ENCODE results near the gene PRRX2.
A peak's percentile ranks its signal among the peaks of the same experiment; 100 is the strongest.

The PRRX2 gene

DNA sequence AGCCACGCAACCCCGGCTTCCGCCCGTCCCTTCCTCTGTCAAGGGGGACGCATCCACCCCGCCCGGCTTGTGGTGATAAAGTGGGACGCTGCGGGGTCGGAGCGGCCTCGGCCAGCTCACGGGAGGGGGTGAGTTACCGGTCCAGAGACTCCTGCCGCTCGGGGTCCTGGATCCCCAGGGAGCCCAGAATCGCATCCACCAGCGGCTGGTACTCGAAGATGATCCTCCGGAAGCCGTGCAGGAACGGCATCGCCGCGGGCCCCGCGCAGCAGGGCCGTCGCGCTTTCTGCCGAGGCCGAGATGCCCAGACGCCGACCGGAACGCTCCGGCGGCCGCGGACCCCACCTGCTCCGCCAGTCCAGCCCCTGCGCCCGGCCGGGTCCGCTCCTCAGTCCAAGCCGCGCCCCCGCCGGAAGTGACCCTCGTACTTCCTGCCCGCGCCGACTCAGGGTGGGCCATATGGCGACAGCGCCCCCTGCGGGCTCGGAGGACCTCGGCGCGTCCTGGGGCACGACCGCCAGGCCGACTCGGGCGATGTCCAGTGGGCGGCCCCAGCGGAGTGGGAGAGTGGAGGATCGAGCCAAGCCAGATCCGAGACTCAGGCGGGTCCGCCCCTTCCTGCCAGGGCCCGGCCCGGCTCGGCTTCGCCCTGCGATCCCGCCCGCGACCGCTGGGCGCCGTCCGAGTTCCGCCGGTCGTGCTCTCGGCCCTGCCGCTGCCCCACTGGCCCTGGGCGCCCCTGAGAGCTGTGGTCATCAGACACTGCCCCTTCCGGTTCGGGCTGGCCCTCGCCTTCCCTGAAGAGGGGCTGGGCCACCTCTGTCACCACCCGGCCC is 23.5 kb upstream of the PRRX2 start, which contains the start of gene ASB6:
ASB6 (minus strand) TSS at position 402 of the 836 bp plus-strand sequence; CDS start at position 250, 152 bp downstream.
- Histone ChIP-seq H4K20me1 (ENCODE audit: insufficient read depth, low read length) (no peaks in the 10 kb centered on the region), H3K4me3 (ENCODE audit: low read depth, low read length, poor library complexity, severe bottlenecking) (peak within 1 kb of the TSS; percentile 98), H3K9me2 (ENCODE audit: low read depth, low read length) (no peaks in the 10 kb centered on the region), H3K4me1 (ENCODE audit: insufficient read depth, low read length, severe bottlenecking) (peaks cover 18% of the 10 kb centered on the region), H3K4me2 (ENCODE audit: low read length) (peak within 1 kb of the TSS; percentile 78), H3K27ac (ENCODE audit: low read depth, low read length, poor library complexity, severe bottlenecking) (no peak within 1 kb of the TSS), H3K9me3 (ENCODE audit: low read length) (no peaks in the 10 kb centered on the region), H3K79me2 (ENCODE audit: insufficient read depth, low read length) (no peaks in the 10 kb centered on the region), H3K9ac (ENCODE audit: low read length) (peak within 1 kb of the TSS; percentile 87), H3K27me3 (ENCODE audit: insufficient read depth, low read length) (no peaks in the 10 kb centered on the region), H2AFZ (ENCODE audit: low read length) (peak within 1 kb of the TSS; percentile 21; the same call in 1 of the 2 replicates), H3F3A (ENCODE audit: insufficient read depth, low read length) (no peaks in the 10 kb centered on the region), H3K36me3 (ENCODE audit: insufficient read depth, low read length) (peaks cover 25% of the 10 kb centered on the region)
- no peak for TF ChIP-seq EZH2 (IDR thresholded peaks at IDR 0.05; ENCODE audit: borderline replicate concordance, low read length)
- TF ChIP-seq, protein P1, sequence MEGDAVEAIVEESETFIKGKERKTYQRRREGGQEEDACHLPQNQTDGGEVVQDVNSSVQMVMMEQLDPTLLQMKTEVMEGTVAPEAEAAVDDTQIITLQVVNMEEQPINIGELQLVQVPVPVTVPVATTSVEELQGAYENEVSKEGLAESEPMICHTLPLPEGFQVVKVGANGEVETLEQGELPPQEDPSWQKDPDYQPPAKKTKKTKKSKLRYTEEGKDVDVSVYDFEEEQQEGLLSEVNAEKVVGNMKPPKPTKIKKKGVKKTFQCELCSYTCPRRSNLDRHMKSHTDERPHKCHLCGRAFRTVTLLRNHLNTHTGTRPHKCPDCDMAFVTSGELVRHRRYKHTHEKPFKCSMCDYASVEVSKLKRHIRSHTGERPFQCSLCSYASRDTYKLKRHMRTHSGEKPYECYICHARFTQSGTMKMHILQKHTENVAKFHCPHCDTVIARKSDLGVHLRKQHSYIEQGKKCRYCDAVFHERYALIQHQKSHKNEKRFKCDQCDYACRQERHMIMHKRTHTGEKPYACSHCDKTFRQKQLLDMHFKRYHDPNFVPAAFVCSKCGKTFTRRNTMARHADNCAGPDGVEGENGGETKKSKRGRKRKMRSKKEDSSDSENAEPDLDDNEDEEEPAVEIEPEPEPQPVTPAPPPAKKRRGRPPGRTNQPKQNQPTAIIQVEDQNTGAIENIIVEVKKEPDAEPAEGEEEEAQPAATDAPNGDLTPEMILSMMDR (IDR thresholded peaks at IDR 0.05; ENCODE audit: low read length): peak; percentile 99

GRCh38 chr9:129643706-129644105 is 21.7 kb upstream of the PRRX2 start:
- Histone ChIP-seq H2AFZ (ENCODE audit: low read length) (no peak overlapping the region), H3F3A (ENCODE audit: insufficient read depth, low read length) (no peaks in the 10 kb centered on the region), H3K9me3 (ENCODE audit: low read length) (no peaks in the 10 kb centered on the region), H3K27me3 (ENCODE audit: insufficient read depth, low read length) (no peaks in the 10 kb centered on the region), H3K4me2 (ENCODE audit: low read length) (no peak overlapping the region), H3K4me1 (ENCODE audit: insufficient read depth, low read length, severe bottlenecking) (peaks cover 18% of the 10 kb centered on the region), H3K4me3 (ENCODE audit: low read depth, low read length, poor library complexity, severe bottlenecking) (no peak overlapping the region), H3K27ac (ENCODE audit: low read depth, low read length, poor library complexity, severe bottlenecking) (no peak overlapping the region), H4K20me1 (ENCODE audit: insufficient read depth, low read length) (no peaks in the 10 kb centered on the region), H3K36me3 (ENCODE audit: insufficient read depth, low read length) (peaks cover 7% of the 10 kb centered on the region; the same call in 1 of the 2 replicates), H3K9me2 (ENCODE audit: low read depth, low read length) (no peaks in the 10 kb centered on the region), H3K9ac (ENCODE audit: low read length) (no peak overlapping the region), H3K79me2 (ENCODE audit: insufficient read depth, low read length) (no peaks in the 10 kb centered on the region)
- TF ChIP-seq, protein P1 (IDR thresholded peaks at IDR 0.05; ENCODE audit: low read length): no peak
- no peak for TF ChIP-seq EZH2 (IDR thresholded peaks at IDR 0.05; ENCODE audit: borderline replicate concordance, low read length)

GRCh38 chr9:129644365-129644764 is 21.1 kb upstream of the PRRX2 start:
- TF ChIP-seq, protein P1 (IDR thresholded peaks at IDR 0.05; ENCODE audit: low read length): no peak
- TF ChIP-seq EZH2 (IDR thresholded peaks at IDR 0.05; ENCODE audit: borderline replicate concordance, low read length): no peak
- no peak overlapping the region for H2AFZ ChIP-seq (ENCODE audit: low read length)
- H3K9me2 ChIP-seq (ENCODE audit: low read depth, low read length): no peaks in the 10 kb centered on the region
- H3K9me3 ChIP-seq (ENCODE audit: low read length): no peaks in the 10 kb centered on the region
- peaks cover under 1% of the 10 kb centered on the region; the same call in 1 of the 2 replicates for H3K36me3 ChIP-seq (ENCODE audit: insufficient read depth, low read length)
- no peak overlapping the region for H3K27ac ChIP-seq (ENCODE audit: low read depth, low read length, poor library complexity, severe bottlenecking)
- H3K9ac ChIP-seq (ENCODE audit: low read length): no peak overlapping the region
- no peaks in the 10 kb centered on the region for H3F3A ChIP-seq (ENCODE audit: insufficient read depth, low read length)
- H3K79me2 ChIP-seq (ENCODE audit: insufficient read depth, low read length): no peaks in the 10 kb centered on the region
- no peaks in the 10 kb centered on the region for H3K27me3 ChIP-seq (ENCODE audit: insufficient read depth, low read length)
- no peaks in the 10 kb centered on the region for H4K20me1 ChIP-seq (ENCODE audit: insufficient read depth, low read length)
- no peak overlapping the region for H3K4me2 ChIP-seq (ENCODE audit: low read length)
- H3K4me1 ChIP-seq (ENCODE audit: insufficient read depth, low read length, severe bottlenecking): peaks cover 18% of the 10 kb centered on the region
- H3K4me3 ChIP-seq (ENCODE audit: low read depth, low read length, poor library complexity, severe bottlenecking): no peak overlapping the region

Measured in OCI-LY1 (cell line).